Esophagus squamous epithelium (tissue), 4 donors: ENCODE measurements around the gene C10orf105.
A peak's percentile ranks its signal among the peaks of the same experiment; 100 is the strongest.

ENCODE experiments used
- CTCF ChIP-seq, 6 experiments: fragments of 450-650 bp in 4 of 6; fragments of 200-600 bp in 2 of 6; sonication (generic) in 2 of 6; IDR thresholded peaks; one replicate each; pipeline ENCODE4 v1.5.1; 2016 to 2019; ENCODE audit warnings: antibody characterized with exemption in 6 of 6, mild to moderate bottlenecking in 4 of 6, moderate library complexity in 4 of 6
- POLR2A ChIP-seq, 4 donors: fragments of 450-650 bp; IDR thresholded peaks; one replicate each; pipeline ENCODE4 v1.6.1; 2017; ENCODE audit warnings: antibody characterized with exemption in 4 of 4, mild to moderate bottlenecking in 4 of 4, moderate library complexity in 3 of 4

DNA sequence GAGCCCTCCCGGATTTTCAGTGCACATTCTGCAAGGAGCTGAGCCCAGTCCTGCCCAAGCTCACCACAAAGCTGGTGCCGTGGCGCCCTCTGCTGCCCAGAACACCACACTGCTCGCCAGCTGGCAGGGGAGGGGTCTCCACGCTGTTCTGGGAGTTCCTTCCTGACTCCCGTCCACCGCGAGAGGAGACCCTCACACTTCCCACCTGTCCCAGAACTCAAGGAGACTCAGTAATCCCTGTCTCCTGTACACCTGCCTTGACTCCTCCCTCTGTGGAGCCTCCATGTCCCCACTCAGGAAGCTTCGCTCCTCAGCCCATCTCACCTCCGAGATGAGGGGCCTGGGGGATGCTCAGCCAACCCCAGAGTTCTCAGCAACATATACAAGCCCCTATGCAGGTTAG, 11.3 kb downstream of the C10orf105 start:
- TF ChIP-seq CTCF (IDR thresholded peaks at IDR 0.05) (peak; percentile 70 to 86 (median 80)), POLR2A (IDR thresholded peaks at IDR 0.05) (no peak)
